NCI-H2171 treated with DMSO at 0.1 percent for 48 hours (cell line): Measurements from ENCODE around the gene RPS23.

ENCODE experiments used
- DNase-seq: peaks from one replicate; lab custom pipeline; 2025; lab: John Stamatoyannopoulos, UW

Gene RPS23

DNA sequence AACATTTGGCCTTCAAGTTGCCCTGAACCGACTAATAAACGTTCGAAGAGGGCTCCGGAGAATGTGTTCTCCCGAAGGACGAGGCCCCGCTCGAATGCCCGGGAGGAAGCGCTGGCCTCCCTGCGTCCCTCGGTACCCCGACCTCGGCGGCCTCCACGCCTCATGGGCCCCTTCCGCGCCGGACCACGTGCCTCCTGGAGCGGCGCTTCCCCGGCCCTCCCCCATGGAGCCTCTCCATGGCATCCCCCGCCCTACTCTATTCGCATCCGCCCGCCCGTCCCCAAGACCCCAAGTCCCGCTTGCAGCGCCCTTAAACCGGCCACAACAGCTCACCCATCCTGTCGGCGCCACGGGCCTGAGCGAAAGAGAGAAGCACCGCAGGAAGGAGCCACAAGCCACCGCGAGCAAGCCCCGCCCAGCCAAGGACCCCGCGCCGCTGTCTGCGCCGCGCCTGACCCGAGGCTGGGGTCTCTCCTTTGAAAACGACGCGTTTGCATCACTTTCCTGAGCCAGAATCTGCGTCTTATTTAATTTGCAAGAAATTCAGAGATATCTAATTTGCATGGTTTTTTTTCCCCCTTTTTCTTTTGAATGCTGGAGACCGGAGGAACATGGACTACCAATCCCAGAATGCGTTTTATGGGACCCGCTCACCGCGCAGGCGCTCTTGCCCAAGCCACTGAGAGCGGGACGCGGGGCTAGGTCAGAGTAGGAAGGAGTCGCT lies at the start of gene RPS23:
RPS23 (minus strand) TSS at position 368 of the 724 bp plus-strand sequence; CDS start at position 337, 31 bp downstream.
- DNase-seq: peak; percentile 81

DNA sequence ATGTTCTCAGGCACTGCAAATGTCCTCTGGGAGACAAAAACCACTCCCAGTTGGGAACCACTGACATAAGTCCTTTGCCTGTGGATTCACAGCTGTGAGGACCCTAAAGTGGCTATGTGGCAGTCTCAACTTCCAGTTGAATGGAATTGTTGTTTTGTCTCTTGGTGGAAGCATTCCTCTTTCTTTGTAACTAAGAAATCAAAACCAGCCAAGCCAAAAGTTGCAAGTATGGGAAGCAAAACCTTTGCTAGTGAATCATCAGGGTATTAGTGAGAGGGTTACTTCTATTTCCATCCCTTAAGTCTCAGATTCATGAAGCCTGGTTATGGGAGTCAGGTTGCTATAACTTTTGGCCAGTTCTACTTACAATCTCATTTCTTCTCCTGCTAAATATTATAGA lies 49.8 kb upstream of the RPS23 start:
- no peak for DNase-seq

DNA sequence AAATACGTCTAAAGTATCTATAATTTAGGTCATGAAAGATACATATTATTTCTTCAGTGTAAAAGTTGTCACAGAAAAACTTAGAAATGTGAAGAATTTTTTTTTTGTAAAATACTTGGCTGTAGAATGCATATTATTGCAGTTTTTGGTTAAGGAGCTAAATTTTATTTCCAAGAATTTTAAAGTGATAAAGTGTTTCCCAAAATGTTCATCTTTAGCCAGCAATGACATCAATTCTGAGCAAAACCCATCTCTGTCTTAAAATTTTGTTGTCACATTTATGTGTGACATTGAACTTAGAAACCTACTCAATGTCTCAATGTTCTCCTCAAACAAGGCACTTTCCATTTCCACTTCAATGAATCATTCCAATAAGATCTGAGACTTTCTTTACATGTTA lies 47.8 kb upstream of the RPS23 start:
- DNase-seq: no peak

DNA sequence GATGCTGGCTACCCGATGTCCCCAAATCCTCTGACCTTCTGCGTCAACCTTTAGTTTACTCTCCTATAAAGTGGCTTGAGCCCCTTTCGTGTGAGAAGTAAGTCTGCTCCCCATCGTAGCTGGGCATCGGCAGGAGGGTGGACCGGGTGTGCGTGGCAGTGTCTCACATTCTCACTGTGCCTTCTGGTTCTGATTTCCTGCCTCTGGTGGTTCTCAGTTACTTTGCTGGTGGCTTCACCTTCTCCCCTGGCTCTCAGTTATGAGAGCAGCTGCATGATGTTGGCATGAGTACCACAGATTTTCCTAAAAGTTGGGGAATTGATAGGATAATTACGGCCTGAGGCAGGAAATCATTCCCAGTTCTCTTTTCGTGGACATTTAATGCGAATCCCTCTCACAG lies 47.0 kb upstream of the RPS23 start:
- no peak for DNase-seq

DNA sequence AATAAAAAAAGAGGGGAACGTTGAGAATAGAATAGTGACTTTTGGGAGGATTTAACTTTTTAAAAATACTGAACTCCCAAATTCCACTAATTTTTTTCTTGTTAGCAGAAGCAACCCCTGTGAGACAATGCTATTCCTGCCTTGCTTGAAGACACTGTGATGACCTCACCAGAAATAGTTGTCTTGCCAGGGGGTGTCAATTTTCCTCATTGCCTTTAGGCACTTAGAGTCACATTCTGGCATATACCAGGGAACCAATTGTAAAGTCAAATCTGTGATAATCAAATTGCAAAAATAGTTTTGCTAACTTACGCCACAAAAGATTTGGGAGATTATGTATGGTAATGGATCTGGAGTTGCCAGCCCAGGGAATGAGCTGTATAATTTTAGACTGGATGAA lies 42.8 kb upstream of the RPS23 start:
- DNase-seq: no peak

DNA sequence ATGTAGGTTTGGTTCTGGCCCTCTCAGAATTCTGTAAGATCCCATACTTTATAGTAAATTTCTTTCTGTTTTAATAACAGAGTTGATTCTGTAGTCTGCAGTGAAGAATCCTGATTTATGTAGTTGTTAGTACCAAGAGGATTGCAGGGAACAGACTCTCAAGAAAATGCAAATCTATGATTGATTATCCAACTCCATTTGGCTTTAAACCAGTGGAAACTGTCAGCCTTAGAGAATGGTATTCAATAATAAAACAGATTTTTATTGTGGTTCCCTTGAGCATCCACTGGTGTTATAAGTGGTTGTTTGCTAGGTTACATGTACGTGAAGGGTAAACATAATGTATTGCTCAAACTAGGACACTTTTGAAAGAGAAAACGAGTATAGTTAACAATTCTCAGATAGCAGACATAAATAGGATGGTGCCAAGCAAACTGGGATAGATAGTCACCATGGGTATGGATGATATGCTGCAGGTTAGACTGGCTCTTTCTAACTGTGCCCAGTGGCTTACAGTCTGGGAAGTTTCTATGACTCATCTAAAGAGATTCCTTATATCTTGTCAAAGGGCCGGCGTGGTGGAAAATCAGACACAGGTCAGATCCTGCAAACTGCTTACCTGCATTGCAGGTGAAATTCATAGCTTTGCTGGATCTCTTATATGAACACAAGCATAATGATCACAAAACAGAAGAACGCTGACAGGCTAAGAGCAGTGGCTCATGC lies 41.7 kb upstream of the RPS23 start:
- DNase-seq: no peak

DNA sequence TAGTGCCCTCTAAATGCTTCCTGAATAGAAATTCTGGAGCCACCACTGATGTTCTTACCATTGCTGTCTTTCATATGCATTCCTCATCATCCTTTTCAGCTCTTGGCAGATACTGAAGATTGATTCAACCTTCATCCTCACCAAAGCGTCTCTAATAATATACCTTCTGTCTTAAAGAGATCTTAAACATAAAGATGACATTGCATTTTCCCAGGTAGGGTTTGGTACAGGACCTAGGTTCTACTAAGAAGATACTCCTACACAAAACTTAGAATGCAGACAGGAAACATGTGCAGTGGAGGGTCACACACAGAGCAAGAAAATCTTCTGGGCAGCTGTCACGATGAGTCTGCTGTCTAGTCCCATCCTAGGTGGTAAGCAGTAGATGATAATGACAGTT lies 41.0 kb upstream of the RPS23 start:
- DNase-seq: no peak

DNA sequence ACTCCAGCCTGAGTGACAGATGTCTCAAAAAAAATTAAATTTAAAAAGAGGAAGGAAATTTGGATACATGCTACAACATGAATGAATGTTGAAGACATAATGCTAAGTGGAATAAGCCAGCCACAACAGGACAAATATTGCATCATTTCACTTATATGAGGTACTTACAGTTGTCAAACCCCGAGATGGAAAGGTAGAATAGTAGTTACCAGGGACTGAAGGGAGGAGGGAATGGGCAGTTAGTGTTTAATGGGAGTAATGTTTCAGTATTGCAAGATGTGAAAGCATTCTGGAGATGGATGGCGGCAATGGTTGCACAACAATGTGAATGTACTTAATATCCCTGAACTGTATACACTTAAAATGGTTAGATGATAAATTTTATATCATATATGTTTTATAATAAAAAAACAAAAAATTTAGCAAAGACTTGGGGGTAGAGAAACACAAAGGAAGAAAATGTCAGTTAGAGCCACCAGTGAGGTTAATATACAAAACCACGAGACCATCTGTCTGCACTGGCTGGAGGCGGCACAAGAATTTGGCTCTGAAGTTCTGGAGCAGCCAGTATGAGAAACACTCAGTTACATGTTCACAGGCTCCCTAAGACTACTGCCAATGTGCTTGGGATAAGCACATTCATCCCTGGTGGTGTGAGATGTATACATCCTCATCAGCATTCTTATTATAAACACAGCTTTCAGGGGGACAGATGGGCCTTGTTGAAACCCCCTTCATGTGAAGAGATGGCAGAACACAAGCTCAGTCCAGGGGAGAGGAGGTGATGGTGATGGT lies 37.0 kb upstream of the RPS23 start:
- no peak for DNase-seq

DNA sequence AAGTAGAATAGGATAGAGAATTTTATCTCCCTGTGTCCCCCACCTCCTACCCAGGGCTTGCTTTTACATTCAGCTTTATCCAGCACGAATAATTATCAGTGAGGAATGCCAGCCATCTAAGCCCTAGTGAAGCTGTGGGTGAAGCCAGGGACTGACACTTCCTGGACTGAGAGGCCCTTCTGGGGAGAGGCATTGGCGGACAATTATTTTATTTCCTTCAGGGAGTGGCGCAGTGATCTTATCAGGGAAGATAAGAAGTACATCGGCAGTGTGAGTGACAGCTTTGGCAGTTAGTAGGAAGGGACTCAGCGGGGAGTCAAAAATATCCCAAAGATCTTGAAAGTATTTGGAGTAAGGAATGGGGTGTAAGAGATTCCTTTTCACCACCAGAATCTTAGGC lies 34.9 kb upstream of the RPS23 start:
- no peak for DNase-seq

DNA sequence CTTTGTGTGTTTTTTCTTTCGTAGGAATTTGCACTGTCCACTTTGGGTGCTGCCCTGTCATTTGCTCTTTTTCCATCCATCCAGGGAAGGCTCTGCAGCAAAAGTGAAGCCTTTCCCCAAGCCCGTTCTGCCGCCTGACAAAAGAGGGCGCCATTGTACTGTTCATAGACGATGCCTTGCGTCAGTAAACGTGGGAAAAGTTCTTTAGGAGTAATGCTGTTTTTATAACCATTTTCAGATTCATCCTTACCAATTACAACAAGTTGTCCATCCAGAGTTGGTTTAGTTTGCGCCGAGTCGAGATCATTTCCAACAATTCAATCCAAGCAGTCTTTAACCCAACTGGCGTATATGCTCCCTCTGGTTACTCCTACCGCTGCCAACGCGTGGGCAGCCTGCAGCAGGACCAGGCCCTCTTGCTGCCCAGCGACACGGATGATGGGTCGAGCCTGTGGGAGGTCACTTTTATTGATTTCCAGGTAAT lies 34.3 kb upstream of the RPS23 start:
- DNase-seq: peak; percentile 3

DNA sequence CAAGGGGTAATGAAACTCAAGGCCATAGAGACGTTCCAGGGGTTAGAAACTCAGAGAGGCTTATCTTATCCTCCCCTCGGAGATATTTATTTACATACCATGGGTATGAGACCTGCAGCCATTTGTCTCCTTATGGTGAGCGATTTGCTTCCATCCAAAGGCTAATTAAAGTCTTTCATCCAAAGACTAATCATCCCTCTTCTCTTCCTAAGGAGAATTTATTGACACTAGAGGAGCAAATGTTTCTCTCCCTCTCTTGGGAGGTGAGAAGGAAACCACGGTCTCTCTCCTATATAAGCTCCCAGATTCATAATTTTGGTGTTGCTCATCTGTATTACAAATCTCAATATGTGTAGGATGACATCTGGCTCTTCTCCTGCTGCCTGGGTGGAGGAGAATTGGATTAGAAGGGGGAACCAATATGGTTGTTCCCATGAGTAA lies 31.0 kb upstream of the RPS23 start:
- no peak for DNase-seq

DNA sequence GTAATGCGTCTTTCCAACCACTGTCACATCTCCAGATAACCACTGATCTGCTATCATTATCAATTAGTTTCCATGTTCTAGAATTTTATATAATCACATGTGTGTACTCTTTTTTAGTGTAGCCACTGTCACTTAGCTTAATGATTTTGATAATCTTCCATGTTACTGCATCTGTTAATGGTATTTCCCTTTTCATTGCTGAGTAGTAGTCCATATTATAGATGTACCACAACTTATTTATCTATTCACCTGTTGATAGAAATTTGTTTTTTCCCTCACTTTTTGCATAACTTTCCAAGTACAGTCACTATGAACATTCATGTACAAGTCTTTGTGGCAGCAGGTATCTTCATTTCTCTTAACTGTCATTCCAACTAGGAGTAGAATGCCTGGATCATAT lies 30.3 kb upstream of the RPS23 start:
- no peak for DNase-seq

DNA sequence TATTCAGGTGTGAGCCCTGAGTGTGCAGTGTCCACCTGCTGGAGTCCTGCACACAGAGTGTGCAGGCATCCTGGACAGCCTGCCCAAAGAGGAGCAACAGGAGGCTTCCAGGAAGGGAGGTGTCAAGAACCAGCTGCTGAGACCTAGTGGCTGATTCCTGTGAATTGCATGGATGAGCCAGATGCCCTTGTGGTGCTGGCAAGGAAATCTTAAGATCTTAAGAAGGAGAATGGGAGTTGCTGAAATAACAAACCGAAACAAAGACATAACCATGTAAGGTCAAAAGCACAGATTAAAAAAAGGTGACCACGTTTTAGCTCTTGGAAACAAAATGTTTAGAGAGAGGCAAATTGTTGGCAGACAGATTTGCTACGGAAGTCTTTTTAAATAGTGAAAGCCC lies 29.3 kb upstream of the RPS23 start:
- no peak for DNase-seq

DNA sequence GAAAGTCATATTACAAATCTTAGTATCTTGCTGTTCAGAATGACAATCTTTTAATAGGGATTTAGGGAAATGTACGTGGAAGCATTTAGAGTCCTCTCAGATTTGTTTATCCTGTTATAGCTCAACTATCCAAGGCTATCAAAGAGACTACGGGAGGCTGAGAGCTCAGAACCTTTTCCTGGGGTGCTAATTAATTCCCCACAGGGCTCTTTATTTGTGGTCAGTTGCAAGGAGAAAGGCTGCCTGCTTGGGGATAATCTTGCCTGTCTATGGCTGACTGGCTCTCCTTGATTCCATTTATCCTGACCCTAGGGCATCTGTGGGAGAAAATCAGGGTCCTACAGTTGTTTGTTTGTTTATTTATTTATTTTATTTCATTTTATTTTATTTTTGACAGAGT lies 28.0 kb upstream of the RPS23 start:
- no peak for DNase-seq

DNA sequence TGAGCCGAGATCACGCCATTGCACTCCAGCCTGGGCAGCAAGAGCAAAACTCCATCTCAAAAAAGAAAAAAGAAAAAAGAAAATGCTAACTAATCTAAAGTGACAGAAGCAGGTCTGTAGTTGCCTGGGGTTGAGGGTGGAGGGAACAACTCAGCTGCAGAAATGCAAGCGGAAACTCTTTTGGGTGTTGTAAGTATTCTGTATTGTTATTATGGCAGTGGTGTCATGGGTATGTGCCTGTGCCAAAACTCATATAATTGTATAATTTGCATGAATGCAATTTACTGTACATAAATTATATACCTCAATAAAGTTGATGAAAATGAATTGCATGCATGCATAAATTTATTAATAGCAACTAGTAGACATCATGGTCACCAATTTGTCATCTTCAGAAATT lies 23.0 kb upstream of the RPS23 start:
- DNase-seq: no peak

DNA sequence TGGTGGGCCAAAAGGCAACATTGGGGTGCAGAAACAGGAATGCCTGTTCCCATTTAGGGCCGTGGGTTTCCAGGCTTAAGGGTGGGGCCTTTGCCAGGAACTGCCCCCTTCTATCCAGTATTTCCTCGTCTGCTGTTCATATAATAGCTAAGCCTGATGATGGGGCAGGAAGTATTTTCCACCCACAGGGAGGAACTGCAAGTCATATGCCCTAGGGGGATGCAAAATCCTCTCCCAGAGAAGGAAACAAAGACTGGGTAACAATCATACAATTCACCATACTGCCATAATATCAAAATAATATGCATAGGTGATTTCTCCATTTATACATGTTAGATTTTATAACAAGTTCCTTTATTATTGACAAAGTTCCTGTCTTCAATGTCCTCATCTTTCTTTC lies 20.5 kb upstream of the RPS23 start:
- no peak for DNase-seq

DNA sequence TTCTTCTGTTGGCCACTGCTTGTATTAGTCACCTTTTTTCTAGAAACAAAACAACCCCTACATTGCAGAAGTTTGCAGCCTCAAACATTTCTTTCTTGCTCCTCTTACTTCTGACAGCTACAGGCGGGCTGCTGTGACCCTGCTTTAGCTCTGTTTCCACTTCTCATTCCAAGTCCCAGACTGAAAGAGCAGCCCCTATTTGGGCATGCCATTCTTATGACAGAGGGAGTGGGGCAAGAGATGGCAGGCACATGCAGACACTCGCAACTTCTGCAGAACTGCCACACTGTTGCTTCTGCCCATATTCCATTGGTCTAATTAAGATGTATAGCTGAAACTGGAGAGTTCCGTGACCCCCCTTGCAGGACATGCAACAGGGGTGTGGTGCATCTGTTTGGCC lies 19.6 kb upstream of the RPS23 start:
- DNase-seq: no peak

DNA sequence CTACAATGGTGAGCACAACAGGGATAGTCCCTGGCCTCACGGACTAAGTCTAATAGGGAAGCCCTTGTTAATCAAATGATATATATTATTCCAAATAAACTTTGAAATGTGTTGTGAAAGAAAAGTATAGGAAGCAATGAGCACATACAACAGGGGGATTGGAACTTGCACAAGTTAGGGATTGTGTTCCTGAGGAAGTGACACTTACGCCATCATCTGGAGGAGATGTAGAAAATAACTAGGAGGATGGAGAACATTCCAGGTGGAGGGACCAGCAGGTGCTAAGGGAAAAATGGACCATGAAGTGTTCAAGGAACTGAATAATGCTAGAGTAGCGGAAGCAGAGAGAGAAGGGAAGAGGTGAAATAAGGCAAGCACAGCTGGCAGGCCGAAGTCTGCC lies 18.8 kb upstream of the RPS23 start:
- no peak for DNase-seq

DNA sequence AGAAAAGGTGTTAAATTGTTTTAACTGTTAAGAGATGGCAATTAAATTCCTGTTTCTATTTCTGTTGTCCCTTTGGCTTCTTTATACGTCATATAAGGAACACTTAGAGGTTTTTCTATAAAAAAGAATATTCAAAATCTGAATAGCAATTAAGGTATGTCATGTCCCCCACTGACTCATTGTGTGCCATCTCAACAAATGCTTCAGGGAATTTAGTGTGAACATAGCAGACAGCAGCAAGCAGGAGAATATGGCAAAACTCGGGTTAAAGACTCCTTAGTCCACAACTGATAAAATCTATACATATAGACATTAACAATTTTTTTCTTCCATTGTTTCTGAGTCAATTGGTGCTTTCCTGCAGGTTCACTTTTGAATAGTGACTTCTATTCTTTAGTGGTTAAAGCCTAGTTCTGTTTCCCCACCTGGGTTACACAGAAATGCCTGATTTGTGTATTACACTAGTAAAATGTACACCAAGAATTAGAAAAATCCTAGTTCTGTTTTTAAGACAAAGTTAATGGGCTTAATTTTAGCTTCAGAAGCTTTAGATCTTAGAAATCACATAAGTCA lies 17.9 kb upstream of the RPS23 start:
- DNase-seq: no peak

DNA sequence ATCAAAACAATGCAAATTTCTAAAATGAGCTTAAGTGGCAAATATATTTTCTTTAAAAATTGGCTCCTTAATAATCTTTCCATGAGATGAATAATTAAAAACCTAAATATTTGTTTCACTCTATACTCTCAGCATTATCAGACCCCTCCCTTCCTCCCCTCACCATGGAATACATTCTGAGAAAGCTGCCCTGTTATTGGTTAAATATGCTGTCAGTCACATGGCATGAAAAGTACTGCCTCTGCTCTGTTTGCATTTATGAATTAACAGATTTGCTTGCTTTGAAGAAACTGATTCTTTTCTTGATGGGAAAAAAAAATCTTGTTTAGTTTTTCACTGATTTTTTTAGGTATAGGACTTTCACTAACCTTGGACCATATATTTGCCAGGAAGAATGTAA lies 17.0 kb upstream of the RPS23 start:
- no peak for DNase-seq

DNA sequence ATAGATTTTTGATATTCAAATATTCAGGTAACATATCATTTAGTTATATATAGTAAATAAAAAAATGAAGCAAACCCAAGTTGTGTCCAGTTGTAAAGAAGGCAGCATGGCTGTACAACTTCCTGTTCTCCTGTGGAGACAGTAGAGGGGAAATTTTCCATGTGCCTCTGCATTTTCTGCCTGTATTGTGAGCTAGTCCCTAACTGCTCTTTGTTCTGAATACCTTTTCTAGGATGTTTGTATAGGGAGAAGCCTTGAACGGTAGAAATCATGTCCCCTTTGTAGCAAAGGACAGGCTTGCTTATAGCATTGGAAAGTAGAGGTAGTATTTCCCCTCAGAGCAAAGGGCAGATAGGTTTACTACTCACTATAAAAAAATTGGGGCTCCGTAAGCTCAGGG lies 13.3 kb upstream of the RPS23 start:
- no peak for DNase-seq

DNA sequence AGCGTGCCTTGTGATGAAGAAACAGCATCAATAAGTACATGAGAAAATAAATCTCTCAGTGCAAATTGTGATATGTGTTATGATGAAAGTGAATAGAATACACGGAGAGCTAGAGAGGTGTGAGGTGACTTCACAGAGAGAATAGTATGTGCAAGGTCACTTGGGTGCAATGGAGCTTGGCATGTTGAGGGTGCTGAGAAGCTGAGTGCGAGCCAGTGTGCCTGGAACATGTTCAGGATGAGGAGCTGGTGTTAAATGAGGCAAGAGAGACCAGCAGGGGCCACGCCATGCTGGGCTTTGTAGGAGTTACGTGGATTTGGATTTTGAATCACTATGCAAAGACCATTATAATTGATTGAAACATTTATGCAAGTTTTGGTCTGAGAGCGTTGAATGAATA lies 12.8 kb upstream of the RPS23 start:
- DNase-seq: no peak

DNA sequence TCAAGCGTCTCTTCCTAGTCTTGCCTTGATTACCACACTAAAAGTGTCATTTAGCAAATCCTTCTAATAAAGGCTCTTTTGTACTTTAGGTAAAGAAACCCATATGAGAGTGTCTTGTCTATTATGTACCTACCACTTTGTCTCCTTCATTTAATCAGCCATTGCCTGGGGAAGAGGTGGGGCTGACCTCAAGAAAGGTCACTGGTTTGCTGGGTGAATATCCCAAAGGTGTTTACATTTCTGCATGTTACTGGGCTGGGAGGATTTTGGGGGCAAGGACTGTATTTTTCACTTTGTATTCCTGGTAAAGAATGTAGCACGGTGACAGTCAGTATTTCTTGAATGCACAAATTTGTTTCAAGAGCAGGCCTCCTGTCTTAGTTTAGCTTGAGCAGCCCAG lies 11.9 kb upstream of the RPS23 start:
- DNase-seq: no peak
